OCI-LY7 (cell line): Measurements from ENCODE around the gene CPSF7.

Experiments used
- CTCF ChIP-seq: fragments of 200-600 bp; sonication (generic); conservative IDR thresholded peaks from 2 replicates; pipeline ENCODE4 v1.5.1; 2014; ENCODE audit warnings: mild to moderate bottlenecking, antibody characterized with exemption, low read length, moderate library complexity, mixed read lengths
- EZH2phosphoT487 ChIP-seq: fragments of 200-600 bp; sonication (generic); IDR thresholded peaks from 2 replicates; pipeline ENCODE4 v1.6.1; 2018; ENCODE audit warnings: low read depth, borderline replicate concordance, mild to moderate bottlenecking, mixed run types, antibody characterized with exemption, low read length, moderate library complexity, mixed read lengths

DNA sequence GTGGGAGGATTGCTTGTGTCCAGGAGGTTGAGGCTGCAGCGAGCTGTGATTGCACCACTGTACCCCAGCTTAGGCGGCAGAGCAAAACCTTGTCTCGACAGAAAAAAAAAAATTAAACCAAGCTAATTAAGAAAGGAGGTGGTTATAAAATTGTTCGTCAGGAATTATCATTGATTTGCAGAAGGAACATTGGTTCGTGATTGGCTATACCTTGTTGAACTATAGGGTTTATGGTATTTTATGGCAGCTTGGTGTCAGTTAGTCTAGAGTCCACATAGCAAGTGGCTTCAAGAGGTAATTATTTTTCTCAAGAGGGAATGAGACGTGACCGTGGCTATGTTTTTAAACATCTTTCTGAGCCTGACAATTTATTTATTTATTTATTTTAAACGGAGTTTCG lies 48.9 kb downstream of the CPSF7 start:
- TF ChIP-seq CTCF = no peak
- no peak for TF ChIP-seq EZH2phosphoT487
